IPS-NIHi7 (cell line): ENCODE results near the gene FBXO40.
"Not testable (repeated sequence)": the region's sequence is repeated elsewhere in the genome, so short reads cannot be mapped to it uniquely, and the experiment has no call there.

Source experiments
- DNase-seq: peaks from one replicate; pipeline ENCODE4 v3.0.0; 2012; ENCODE audit warnings: mixed read lengths; ENCODE audit errors: extremely low spot score

FBXO40 gene, protein sequence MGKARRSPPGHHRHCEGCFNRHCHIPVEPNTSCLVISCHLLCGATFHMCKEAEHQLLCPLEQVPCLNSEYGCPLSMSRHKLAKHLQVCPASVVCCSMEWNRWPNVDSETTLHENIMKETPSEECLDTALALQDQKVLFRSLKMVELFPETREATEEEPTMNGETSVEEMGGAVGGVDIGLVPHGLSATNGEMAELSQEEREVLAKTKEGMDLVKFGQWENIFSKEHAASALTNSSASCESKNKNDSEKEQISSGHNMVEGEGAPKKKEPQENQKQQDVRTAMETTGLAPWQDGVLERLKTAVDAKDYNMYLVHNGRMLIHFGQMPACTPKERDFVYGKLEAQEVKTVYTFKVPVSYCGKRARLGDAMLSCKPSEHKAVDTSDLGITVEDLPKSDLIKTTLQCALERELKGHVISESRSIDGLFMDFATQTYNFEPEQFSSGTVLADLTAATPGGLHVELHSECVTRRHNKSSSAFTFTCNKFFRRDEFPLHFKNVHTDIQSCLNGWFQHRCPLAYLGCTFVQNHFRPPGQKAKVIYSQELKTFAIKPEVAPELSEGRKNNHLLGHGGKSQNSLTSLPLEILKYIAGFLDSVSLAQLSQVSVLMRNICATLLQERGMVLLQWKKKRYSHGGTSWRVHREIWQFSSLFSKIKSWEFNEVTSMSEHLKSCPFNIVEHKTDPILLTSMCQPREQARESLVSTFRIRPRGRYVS

DNA sequence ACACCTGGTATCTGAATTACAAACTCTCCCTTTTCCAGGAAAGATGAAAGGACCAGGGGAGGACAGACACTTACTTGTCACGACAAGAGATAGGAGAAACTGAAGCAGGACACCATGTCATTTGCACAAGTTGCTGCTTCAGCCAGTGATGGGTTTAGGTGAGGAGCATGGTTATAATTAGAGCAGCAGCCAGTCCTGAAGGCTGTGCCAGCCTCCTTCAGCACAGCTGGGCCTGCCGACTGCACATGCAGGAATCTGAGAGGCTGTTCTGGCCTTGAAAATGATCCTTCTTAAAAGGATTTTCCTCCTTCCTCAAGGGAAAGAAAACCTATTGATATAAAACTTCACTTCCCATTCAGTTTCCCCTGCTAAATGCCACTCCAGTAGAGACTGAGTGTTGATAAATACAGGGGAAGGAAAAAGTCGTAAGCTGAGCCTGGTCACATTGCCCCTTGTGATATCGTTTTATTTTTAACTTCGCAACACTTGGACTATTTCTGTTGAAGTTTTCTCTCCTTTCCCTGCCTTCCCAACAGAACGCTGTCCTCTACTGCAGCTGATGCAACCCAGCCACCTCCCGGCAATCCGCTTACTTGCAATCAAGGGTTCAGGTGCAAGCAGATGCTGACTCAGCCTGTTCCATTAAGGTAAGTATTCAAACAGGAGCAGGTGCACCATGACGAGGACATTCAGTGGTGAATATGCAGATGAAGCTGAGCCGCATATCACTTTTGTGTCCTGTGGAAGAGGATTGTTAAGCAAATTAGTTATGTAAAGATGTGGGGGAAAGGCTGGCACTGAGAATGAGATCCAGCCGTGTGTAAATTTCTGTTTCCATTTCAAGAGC lies at the start of gene FBXO40:
FBXO40 (plus strand) TSS at position 524 of the 847 bp plus-strand sequence. CDS start 27,197 bp downstream, outside the sequence.
- DNase-seq, result peak; percentile 69

DNA sequence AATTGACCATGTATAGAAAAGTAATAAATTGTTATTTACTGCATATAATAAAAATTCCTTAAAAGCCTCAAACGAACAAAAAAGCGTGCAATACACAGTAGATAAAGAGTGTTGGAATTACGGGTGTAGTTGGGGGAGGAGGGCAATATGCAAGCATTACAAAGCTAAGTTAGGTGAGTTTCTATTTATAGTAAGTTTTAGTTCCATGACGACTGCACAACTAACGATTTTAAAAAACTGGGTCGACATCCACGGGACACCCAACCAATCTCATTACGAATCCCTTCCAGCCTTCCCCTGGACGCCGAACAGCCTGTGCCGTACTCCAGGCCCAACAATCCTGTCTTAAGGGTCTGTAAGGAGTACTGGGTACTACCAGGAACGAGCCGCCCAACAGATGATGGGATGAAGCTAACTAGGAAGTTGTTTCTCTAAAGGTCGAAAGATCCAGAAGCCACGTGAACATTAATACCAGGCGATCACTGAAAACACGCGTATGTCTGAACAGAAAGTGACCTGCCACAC lies 48.1 kb upstream of the FBXO40 start:
- DNase-seq, result peak; percentile 20

DNA sequence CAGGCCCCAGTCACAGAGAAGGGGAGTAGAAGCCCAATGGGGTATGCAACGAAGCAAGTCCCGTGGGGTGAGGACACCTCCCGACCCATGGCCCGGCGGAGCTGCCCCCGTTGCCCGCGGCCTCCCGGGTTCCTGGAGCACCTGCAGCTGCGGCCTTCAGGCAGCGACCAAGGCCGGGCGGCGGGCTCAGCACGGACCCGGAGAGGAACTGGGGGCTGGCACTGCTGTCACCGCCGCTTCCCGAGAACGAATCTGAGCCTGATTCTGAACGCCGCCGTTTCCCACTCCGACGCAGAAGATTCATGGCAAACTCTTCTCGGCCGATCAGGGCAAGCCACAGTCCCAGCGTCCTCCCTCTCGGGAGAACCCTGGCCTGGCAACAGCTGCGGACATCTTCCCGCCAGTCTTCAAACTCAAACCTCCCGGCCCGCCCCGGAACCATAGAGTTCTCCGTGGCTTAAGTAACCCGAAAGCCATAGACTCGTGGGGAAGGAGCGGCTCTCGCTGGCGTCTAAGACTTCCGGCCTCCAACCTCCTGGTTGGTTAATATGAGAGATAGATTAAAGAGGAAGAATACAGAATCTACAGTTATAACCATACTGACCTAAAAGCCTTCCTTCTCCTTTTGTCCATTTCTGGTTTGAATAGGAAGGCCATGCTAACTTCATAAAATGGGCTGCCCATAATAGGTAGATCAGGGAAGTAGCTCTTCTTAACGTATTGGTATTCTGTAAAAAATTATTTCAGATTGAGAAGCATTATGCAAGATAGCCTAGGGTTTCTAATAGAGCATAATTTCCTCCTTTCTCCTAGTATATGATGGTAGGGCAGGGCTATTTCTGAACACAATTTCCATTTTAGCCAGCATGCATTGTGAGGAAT lies 47.4 kb upstream of the FBXO40 start, which contains the start of gene POLQ:
POLQ (minus strand) TSS at position 415 of the 882 bp plus-strand sequence; CDS start at position 304, 111 bp downstream.
- peak; percentile 89 for DNase-seq

GRCh38 chr3:121552379-121552778 lies 40.8 kb upstream of the FBXO40 start:
- DNase-seq, result peak; percentile 12

- no peak for DNase-seq
Observed at GRCh38 chr3:121552797-121553196, 40.4 kb upstream of the FBXO40 start.

GRCh38 chr3:121557426-121557934 lies 35.7 kb upstream of the FBXO40 start:
- no peak for DNase-seq

DNA sequence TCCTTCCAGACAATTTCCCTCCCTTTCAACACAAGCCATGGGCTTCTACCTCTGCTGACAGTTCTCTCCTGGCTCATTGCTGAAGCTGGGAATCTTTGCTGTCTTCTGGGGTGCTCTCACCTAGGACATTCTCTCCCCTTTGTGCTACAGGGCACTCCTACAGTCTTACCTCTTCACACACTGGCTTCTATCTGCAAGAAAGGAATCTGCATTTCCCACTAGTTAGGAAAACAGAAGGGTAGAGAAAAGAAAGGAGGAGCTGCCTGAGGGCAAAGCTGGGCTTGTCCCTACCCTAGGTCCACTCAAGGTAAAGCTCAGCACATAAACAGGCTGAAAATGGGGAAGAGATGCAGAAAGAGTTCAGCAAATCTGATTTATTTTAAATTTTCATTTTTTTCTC lies 31.0 kb upstream of the FBXO40 start:
- peak; percentile 16 for DNase-seq

- DNase-seq, result no peak
Observed at GRCh38 chr3:121566773-121567172, 26.4 kb upstream of the FBXO40 start.

DNA sequence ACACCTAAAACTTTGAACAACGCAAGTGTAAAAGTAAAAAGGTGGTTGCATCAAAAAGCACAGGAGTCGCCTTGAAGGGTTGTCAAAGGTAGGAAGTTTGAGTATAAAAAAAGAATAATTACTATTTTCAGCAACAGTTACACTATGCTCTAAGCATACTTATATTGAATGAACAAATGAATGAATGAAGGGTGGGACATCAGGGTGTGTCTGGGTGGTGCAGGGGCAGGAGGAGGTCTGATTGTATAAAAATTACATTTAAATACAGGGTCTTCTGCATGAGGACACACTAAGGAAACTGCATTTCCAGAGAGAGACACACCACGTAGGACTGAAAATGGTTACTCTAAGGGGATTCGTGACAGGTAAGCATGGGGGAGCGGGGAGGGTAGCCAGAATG lies 25.5 kb upstream of the FBXO40 start, which contains the start of gene ARGFX:
ARGFX (plus strand) TSS at position 301 of the 400 bp plus-strand sequence. CDS start 2,765 bp downstream, outside the sequence.
- DNase-seq, result no peak

- peak; percentile 16 for DNase-seq
Observed at GRCh38 chr3:121574449-121574848, 18.7 kb upstream of the FBXO40 start.

DNA sequence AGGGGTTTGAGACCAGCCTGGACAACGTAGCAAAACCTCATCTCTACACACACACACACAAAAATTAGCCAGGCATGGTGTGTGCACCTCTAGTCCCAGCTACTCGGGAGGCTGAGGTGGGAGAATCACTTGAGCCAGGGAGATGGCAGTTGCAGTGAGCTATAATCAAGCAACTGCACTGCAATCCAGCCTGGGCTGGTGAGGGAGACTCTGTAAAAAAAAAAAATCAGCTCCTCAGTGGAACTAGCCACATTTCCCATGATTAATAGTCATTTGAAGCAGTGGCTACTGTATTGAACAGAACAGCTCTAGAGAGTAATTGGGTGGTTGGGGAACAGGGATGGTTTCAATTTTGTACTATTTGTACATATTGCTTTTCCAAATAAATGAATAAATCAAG lies 11.5 kb upstream of the FBXO40 start:
- no peak for DNase-seq

DNA sequence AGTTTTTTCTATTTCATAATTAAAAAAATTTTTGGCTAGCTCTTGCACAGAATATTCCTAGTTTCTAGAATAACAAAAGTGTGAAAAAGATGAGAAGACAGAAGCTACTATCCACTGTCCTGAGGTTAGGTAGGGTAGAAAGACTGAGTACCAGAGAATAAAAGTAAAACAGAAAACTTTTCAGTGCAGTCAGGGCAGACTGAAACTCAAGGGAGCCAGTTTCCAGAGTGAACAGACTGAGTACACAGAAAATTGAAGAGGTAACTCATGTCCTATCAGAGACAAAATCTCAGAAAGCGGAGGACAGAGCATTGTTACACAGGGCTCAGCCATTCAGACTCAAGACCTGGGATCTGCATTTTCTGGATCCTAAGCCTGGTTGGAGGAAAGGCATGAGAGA lies 8.8 kb upstream of the FBXO40 start:
- DNase-seq, result no peak

- not testable (repeated sequence) for DNase-seq
Observed at GRCh38 chr3:121593806-121594205, 627 bp downstream of the FBXO40 start.

- DNase-seq, result no peak
Observed at GRCh38 chr3:121594850-121595249, 1.7 kb downstream of the FBXO40 start.

GRCh38 chr3:121595765-121596406 lies 2.7 kb downstream of the FBXO40 start:
- DNase-seq, result no peak

- no peak for DNase-seq
Observed at GRCh38 chr3:121598564-121598963, 5.4 kb downstream of the FBXO40 start.

- DNase-seq, result not testable (repeated sequence)
Observed at GRCh38 chr3:121599900-121600299, 6.7 kb downstream of the FBXO40 start.

DNA sequence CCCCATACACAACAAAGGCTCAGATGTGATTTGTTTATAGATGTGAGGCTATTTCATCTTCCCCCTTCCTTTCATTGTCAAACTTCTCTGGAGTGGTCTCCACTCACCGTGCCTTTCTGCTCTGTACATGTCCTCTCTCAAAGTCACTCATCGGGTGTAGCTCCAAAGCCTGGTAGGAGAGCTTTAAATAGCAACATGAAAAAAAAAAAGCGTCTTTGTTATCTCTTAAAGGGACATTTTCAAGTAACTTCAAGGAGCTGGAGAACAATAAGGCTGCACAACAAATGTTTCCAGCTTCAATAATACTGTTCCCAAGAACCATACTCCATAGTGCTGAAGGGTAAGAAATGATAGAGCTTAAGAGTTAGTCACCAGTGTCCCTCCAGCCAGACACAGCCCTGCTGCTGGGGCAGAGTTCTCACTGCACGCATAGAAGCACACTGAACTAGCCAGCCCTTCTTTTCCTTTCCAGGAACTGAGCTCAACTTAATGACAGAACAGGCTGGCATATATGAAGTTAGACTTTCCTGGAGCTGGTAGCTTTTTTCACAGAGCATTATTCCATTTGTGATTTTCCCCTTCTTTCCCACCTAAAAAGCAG lies 8.1 kb downstream of the FBXO40 start:
- DNase-seq, result no peak

GRCh38 chr3:121604759-121605158 lies 11.6 kb downstream of the FBXO40 start:
- DNase-seq, result no peak
